Epithelial cell of esophagus (primary cell): ENCODE measurements around the gene ZFHX3.

ENCODE experiments used
- DNase-seq: peaks from one replicate; pipeline ENCODE4 v3.0.0; 2010; ENCODE audit warnings: low read depth
- H3K4me3 ChIP-seq: 2 replicates; pipeline ENCODE4 v1.5.1; 2011; ENCODE audit warnings: mild to moderate bottlenecking, low read length, control low read depth
- TF ChIP-seq, protein P1 (sequence below): IDR thresholded peaks from 2 replicates; pipeline ENCODE4 v1.5.1; 2011; ENCODE audit warnings: low read depth, mild to moderate bottlenecking, low read length, control low read depth, inconsistent platforms; ENCODE audit not compliant: insufficient read depth; ENCODE audit errors: missing control alignments

The ZFHX3 gene

GRCh38 chr16:73037845-73038570, 9.9 kb downstream of the ZFHX3 start:
- H3K4me3 ChIP-seq, result no peak overlapping the region
- no peak for DNase-seq
- TF ChIP-seq, protein P1, sequence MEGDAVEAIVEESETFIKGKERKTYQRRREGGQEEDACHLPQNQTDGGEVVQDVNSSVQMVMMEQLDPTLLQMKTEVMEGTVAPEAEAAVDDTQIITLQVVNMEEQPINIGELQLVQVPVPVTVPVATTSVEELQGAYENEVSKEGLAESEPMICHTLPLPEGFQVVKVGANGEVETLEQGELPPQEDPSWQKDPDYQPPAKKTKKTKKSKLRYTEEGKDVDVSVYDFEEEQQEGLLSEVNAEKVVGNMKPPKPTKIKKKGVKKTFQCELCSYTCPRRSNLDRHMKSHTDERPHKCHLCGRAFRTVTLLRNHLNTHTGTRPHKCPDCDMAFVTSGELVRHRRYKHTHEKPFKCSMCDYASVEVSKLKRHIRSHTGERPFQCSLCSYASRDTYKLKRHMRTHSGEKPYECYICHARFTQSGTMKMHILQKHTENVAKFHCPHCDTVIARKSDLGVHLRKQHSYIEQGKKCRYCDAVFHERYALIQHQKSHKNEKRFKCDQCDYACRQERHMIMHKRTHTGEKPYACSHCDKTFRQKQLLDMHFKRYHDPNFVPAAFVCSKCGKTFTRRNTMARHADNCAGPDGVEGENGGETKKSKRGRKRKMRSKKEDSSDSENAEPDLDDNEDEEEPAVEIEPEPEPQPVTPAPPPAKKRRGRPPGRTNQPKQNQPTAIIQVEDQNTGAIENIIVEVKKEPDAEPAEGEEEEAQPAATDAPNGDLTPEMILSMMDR, result no peak

GRCh38 chr16:73037331-73037745, 10.6 kb downstream of the ZFHX3 start:
- TF ChIP-seq, protein P1, result no peak
- DNase-seq, result no peak
- H3K4me3 ChIP-seq, result no peak overlapping the region

- TF ChIP-seq, protein P1, result no peak
- DNase-seq, result no peak
- no peak overlapping the region for H3K4me3 ChIP-seq
Measured at GRCh38 chr16:73036074-73036826, 11.7 kb downstream of the ZFHX3 start.

GRCh38 chr16:73034374-73034773, 13.6 kb downstream of the ZFHX3 start:
- H3K4me3 ChIP-seq, result no peak overlapping the region
- TF ChIP-seq, protein P1, result no peak
- DNase-seq, result no peak

DNA sequence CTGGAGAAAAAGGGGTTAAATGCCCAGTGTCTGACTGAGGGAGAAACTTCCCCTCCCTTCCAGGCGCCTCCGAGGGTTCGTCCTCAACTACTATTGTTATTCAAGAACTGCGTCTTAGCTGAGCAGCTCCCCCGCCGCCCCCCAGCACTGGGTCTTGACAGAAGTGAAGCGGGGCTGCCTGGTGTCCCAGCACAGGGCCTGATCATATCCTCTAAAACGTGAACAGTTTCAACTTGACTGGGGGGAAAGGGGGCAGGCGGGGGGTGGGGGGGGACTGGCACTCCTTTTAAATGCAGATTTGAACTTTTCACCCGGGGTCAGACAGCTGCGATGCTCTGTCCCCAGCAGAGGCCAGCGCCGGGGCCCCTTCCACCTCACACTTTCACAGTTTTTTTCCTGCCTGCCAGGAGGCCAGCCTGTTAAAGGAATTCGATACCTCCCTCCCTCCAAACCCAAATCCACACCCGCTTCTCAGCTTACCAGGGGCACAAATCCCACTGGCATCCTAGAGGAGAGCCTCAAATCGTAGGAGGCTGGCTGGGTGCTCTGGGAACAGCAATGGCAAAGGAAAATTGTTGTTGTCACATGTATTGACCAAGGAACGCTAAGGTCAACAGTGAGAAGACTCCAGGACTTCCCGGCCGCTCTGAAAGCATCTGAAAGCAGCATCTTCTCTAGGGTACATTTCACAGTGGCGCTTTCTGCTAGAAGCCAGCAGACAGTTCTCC, 14.5 kb downstream of the ZFHX3 start:
- no peak for DNase-seq
- H3K4me3 ChIP-seq, result no peak overlapping the region
- TF ChIP-seq, protein P1, result no peak

DNA sequence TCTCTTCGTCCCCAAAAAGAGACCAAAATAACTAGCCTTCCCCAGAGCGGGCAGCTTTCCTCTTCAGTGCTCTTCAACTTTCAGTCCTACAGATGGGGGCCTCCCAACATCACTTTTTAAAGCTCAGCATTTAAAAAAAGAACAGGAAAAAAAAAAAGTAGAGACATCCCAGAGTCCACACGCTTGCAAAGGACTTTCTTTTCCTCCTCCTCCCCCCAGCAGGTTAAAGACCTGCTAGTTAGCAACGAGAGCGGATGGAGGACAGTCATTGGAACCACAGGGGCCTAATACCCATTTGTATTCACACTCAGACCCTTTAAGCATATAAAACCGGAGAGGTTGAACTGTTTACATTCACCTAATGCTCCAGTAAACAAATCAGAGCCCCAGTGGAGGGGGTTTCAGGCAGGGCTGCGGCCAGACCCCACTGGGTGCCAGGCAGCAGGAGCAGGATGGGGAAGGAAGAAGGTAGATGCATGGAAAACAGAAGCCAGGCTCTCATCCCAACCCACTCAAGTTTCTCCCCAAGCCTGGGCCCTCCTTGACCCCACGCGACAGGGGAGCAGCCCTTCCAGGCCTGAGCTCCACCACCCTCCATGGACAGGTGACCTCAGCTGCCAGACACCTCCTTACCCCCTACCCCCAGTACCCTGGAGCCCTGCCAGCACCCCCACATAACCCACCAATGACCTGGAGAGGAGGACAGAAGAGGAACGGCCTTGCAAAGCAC, 15.2 kb downstream of the ZFHX3 start:
- TF ChIP-seq, protein P1, result no peak
- no peak overlapping the region for H3K4me3 ChIP-seq
- DNase-seq, result no peak
